Esophagus muscularis mucosa (tissue), 4 donors: ENCODE results near the gene G0S2. TPM values are rescaled to one million over a fixed set of nuclear protein-coding genes. Genes with fewer than 3 reads are reported as not detected.

Experiments used
- DNase-seq: peaks from one replicate; pipeline ENCODE4 v3.0.0-alpha.2; 2017; ENCODE audit errors: extremely low spot score
- H3K27ac ChIP-seq, 4 donors: fragments of 200-600 bp; sonication (generic); replicated peaks in 1 of 4; 1 replicate in 3 of 4; 2 replicates in 1 of 4; pipeline ENCODE4 v1.5.1; 2016 to 2019; ENCODE audit warnings: mild to moderate bottlenecking in 1 of 4
- H3K27me3 ChIP-seq, 4 donors: fragments of 200-600 bp; sonication (generic); one replicate each; pipeline versions ENCODE4 v1.5.1 to v1.6.0; 2016 to 2019
- H3K36me3 ChIP-seq, 4 donors: fragments of 200-600 bp; sonication (generic); one replicate each; pipeline ENCODE4 v1.5.1; 2016 to 2019
- H3K4me1 ChIP-seq, 4 donors: fragments of 200-600 bp; sonication (generic); one replicate each; pipeline ENCODE4 v1.5.1; 2016 to 2019
- H3K4me3 ChIP-seq, 4 donors: fragments of 200-600 bp; sonication (generic); 1 replicate in 2 of 4; 2 replicates in 2 of 4; pipeline ENCODE4 v1.5.1; 2016 to 2019; ENCODE audit warnings: mild to moderate bottlenecking in 4 of 4, moderate library complexity in 1 of 4
- H3K9me3 ChIP-seq, 4 donors: fragments of 200-600 bp; sonication (generic); 1 replicate in 3 of 4; 2 replicates in 1 of 4; pipeline ENCODE4 v1.5.1; 2016 to 2019
- CTCF ChIP-seq, 3 experiments: fragments of 200-600 bp in 2 of 3; fragments of 450-650 bp in 1 of 3; sonication (generic) in 2 of 3; IDR thresholded peaks; one replicate each; pipeline ENCODE4 v1.5.1; 2017 to 2019; ENCODE audit warnings: antibody characterized with exemption in 3 of 3, mild to moderate bottlenecking in 2 of 3, moderate library complexity in 1 of 3
- EP300 ChIP-seq: sonication (generic); formaldehyde crosslinking; IDR thresholded peaks from one replicate; pipeline ENCODE4 v1.6.1; 2017; ENCODE audit warnings: antibody characterized with exemption
- POLR2A ChIP-seq: fragments of 450-650 bp; IDR thresholded peaks from one replicate; pipeline ENCODE4 v1.6.1; 2017; ENCODE audit warnings: antibody characterized with exemption, moderate library complexity, mild to moderate bottlenecking, low read depth
- POLR2AphosphoS5 ChIP-seq, 2 donors: sonication (generic); formaldehyde crosslinking; IDR thresholded peaks; one replicate each; pipeline ENCODE4 v1.6.1; 2017; ENCODE audit warnings: antibody characterized with exemption in 2 of 2
- WGBS: methylation state at CpG from one replicate; pipeline ENCODE4 v1.1.5; 2018; 5-methylcytosine and 5-hydroxymethylcytosine counted together
- intact Hi-C: fragments of 100-400 bp; cut with DNase I; formaldehyde crosslinking; loops from one replicate; pipeline ENCODE4 v1.15.1; 2023
- total RNA-seq, 4 donors: library from RNA; depleted of rRNA; stranded (reverse); fragments of >200 nt; gene quantifications; one replicate each; pipeline versions ENCODE4 v1.1.0 to v1.2.1, GENCODE V29; 2016

The G0S2 gene
- total RNA-seq, 4 donors from 2014 or later = 4.9 to 28.5 (median 17.4) TPM

- no peak overlapping the region for H3K27ac ChIP-seq
These were observed 10.6 kb downstream of the G0S2 start for GRCh38 chr1:209685821-209686220.

GRCh38 chr1:209686322-209686721 is 11.1 kb downstream of the G0S2 start:
- no peaks in the 10 kb centered on the region for H3K27me3 ChIP-seq
- H3K4me3 ChIP-seq = no peak overlapping the region
- TF ChIP-seq POLR2AphosphoS5 (IDR thresholded peaks at IDR 0.05) (no peak), CTCF (IDR thresholded peaks at IDR 0.05) (no peak), POLR2A (no peak), EP300 (no peak)
- H3K9me3 ChIP-seq = no peaks in the 10 kb centered on the region
- peaks cover 0 to 5% (median 0%) of the 10 kb centered on the region in 4 donors for H3K4me1 ChIP-seq
- H3K36me3 ChIP-seq = no peaks in the 10 kb centered on the region
- no peak for DNase-seq
- 75% methylated on average over 4 of the region's 4 CpGs for WGBS
- no peak overlapping the region for H3K27ac ChIP-seq
- intact Hi-C loops = loop anchor here (5.0 kb wide), 1 partner anchor 54 kb away; no protein-coding TSS in a partner anchor

More at GRCh38 chr1:209685821-209686220, 10.6 kb downstream of the G0S2 start:
- 85% methylated on average over 4 of the region's 4 CpGs for WGBS
- Histone ChIP-seq H3K36me3 (no peaks in the 10 kb centered on the region), H3K4me3 (no peak overlapping the region), H3K9me3 (no peaks in the 10 kb centered on the region), H3K27me3 (no peaks in the 10 kb centered on the region), H3K4me1 (peaks cover 0 to 5% (median 0%) of the 10 kb centered on the region in 4 donors)
- intact Hi-C loops = loop anchor here (5.0 kb wide), 1 partner anchor 54 kb away; no protein-coding TSS in a partner anchor
- no peak for DNase-seq
- no peak for TF ChIP-seq EP300
- no peak for TF ChIP-seq CTCF (IDR thresholded peaks at IDR 0.05)
- TF ChIP-seq POLR2AphosphoS5 (IDR thresholded peaks at IDR 0.05) = no peak
- TF ChIP-seq POLR2A = no peak

- H3K36me3 ChIP-seq = no peaks in the 10 kb centered on the region
- intact Hi-C loops = loop anchor here (5.0 kb wide), 1 partner anchor 56 kb away; no protein-coding TSS in a partner anchor
- no peaks in the 10 kb centered on the region for H3K27me3 ChIP-seq
- no peak overlapping the region for H3K27ac ChIP-seq
- H3K9me3 ChIP-seq = no peaks in the 10 kb centered on the region
- TF ChIP-seq POLR2AphosphoS5 (IDR thresholded peaks at IDR 0.05) (no peak), POLR2A (no peak), CTCF (IDR thresholded peaks at IDR 0.05) (no peak), EP300 (no peak)
- no peak overlapping the region for H3K4me3 ChIP-seq
- DNase-seq = no peak
- WGBS = 64% methylated on average over 1 of the region's 1 CpG
- peaks cover 0 to 7% (median 2%) of the 10 kb centered on the region in 4 donors for H3K4me1 ChIP-seq
These were observed 13.6 kb downstream of the G0S2 start for GRCh38 chr1:209688746-209689234.

- WGBS = 70% methylated on average over 4 of the region's 4 CpGs
- intact Hi-C loops = loop anchor here (5.0 kb wide), 1 partner anchor 57 kb away; no protein-coding TSS in a partner anchor
- no peak overlapping the region for H3K4me3 ChIP-seq
- no peaks in the 10 kb centered on the region for H3K27me3 ChIP-seq
- TF ChIP-seq EP300 (no peak), POLR2AphosphoS5 (IDR thresholded peaks at IDR 0.05) (no peak), POLR2A (no peak), CTCF (IDR thresholded peaks at IDR 0.05) (no peak)
- DNase-seq = no peak
- no peaks in the 10 kb centered on the region for H3K36me3 ChIP-seq
- no peak overlapping the region for H3K27ac ChIP-seq
- no peaks in the 10 kb centered on the region for H3K9me3 ChIP-seq
- H3K4me1 ChIP-seq = peaks cover 0 to 7% (median 2%) of the 10 kb centered on the region in 4 donors
These were observed 14.3 kb downstream of the G0S2 start for GRCh38 chr1:209689477-209689876.
